ENCODE results near the gene DOLPP1.

Gene DOLPP1

DNA sequence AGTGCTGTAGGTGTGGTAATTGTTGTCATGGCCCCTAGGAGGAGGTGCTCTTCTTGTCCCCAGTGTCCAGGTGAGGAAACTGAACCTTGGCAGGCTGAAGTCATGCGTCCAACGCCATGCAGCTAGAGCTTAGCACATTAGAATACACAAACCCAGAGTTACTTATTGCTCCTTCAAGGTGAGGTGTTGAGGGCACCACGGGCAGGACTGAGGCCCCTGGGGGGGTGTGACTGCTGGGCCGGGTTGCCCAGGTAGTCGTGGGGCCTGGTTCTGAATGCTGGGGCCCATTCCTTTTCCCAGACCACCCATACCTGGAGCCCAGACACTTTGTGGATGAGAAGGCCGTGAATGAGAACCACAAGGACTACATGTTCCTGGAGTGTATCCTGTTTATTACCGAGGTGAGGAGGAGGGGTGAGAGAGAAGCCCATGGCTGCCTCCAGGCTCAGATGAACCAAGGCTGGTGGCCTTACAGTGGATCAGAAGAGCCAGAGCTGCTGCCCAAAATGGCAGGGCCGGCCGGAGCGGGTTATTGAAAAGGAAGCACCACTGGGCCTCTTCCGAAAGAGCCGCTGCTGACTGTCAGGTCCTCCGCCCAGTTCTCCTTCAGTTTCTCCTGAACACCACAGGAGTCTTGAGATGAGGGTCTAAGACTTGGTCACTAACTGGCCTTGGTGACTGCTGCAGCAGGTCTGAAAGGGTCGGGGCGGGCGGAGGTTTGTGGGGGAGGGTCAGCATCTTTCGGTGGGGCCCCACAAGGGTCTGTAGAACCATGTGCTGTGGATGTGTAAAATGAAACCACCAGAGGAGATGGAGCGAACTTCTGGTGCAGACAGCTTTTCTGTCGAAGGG, 56.6 kb downstream of the DOLPP1 start:
- DNase-seq (ENCODE audit: low read depth in 3 of 3, low spot score in 1 of 3) = no peak

DNA sequence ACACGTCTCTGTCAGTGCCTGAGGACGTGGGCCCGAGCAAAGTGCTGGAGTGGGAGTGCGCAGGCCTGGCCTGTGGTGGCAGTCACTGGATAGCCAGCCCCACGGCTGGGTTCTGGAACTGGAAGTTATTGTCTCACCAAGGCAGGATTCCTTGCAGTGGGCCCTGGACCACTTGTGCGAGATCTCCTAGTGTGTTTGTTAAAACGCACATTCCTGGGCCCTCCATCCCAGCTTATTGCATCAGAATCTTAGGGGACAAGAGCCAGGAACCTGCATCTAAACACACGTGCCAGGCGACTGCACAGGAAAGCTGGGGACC, 57.2 kb downstream of the DOLPP1 start:
- no peak for DNase-seq (ENCODE audit: low read depth in 3 of 3, low spot score in 1 of 3)

DNA sequence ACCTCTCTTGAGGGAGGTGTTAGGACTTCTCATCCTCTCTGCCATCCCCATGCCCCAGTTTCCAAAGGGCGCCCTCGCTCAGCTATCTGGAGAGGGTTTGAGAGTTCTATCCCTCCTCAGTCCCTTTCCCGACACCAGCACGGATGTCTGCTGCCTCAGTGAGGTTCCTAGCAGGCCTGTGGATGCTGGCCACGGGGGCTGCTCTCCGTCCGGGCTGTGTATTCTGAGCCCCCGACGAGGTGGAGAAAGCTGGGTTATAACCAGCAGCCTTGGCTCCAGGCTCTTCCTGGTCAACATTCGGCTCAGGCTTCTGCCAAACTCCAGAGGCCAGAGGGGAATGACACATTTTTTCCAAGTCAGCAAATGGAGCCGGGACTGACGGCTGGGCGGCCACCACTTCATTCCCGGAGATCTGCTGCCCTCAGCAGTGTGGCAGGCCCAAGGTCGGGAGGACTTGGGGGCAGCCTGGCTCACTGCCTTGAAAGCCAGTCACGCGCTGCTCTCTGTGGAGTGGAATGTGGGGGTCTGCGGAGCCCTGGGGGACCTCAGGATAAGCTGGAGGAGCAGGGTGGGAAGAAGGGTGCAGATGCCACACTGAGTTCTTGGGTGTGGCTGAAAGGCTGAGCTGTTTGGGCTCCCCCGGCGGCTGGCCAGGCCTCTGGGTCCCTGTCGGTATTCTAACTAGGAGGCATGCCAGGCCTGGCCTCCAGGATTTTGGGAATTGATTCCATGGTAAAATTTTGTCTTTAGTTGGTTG, 57.7 kb downstream of the DOLPP1 start:
- DNase-seq (ENCODE audit: low read depth in 3 of 3, low spot score in 1 of 3) = no peak

GRCh38 chr9:129139233-129139992, 58.5 kb downstream of the DOLPP1 start:
- DNase-seq (ENCODE audit: low read depth in 3 of 3, low spot score in 1 of 3) = peak; percentile 35 to 55 (median 44)

DNA sequence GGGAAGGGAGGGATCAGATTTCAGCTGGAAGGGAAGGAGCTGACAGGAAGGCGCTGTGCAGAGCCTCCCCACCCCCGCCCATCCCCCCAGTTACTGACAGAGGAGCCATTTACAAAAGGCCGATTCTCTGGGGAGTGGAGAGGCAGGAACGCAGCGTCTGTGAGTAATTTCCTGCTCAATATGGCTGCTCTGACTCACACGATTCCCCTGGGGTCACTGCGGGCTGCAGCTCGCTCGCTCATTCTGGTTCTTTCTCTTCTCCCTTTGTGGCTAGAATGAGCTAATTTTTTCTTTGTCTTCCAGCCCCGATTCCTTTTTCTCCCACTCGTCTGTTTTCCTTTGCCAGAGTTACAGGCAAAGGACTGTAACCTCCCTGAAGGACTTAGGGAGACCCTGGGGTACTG, 59.1 kb downstream of the DOLPP1 start:
- peak; percentile 38 to 65 (median 63) for DNase-seq (ENCODE audit: low read depth in 3 of 3, low spot score in 1 of 3)

All from stimulated activated CD4-positive, alpha-beta T cell treated with anti-CD3 and anti-CD28 coated beads, TNF-alpha, amount 100 ng/mL, for 1 hour (primary cell).